ENCODE results near the gene ZNF280A. TPM values are rescaled to one million over a fixed set of nuclear protein-coding genes. Genes with fewer than 3 reads are reported as not detected.

ZNF280A gene
- total RNA-seq, 1 experiment from 2014 or later: not detected

- Mint-ChIP-seq H3K27ac (ENCODE audit: unreplicated experiment) (no peak overlapping the region), H3K36me3 (ENCODE audit: insufficient read depth, unreplicated experiment) (no peaks in the 10 kb centered on the region), H3K4me3 (ENCODE audit: low read depth, unreplicated experiment) (no peak overlapping the region), H3K9me3 (ENCODE audit: low read depth, unreplicated experiment) (peaks cover 3% of the 10 kb centered on the region), H3K4me1 (ENCODE audit: low read depth, unreplicated experiment) (no peaks in the 10 kb centered on the region), H3K27me3 (ENCODE audit: unreplicated experiment) (peaks cover 82% of the 10 kb centered on the region)
- BruUV-seq (replicated peaks): no TSS peak
- TF ChIP-seq CTCF (IDR thresholded peaks at IDR 0.05; ENCODE audit: unreplicated experiment): no peak
- CTCF ChIA-PET: interaction anchor here (0.8 to 1.2 kb wide), 3 partner anchors 20 to 419 kb away, joined by 3 to 5 read pairs (median 3); no protein-coding TSS in a partner anchor
- DNase-seq: no peak
- intact Hi-C loops (cut with micrococcal nuclease; ENCODE audit: unreplicated experiment): loop anchor here (5.0 to 10.0 kb wide), 3 partner anchors 113 to 493 kb away; partner anchors contain the start of gene IGLL5
These were observed 55.5 kb downstream of the ZNF280A start for GRCh38 chr22:22464541-22465054.

- Mint-ChIP-seq H3K27me3 (ENCODE audit: unreplicated experiment) (peaks cover 76% of the 10 kb centered on the region), H3K9me3 (ENCODE audit: low read depth, unreplicated experiment) (peaks cover 7% of the 10 kb centered on the region), H3K27ac (ENCODE audit: unreplicated experiment) (no peak overlapping the region), H3K36me3 (ENCODE audit: insufficient read depth, unreplicated experiment) (no peaks in the 10 kb centered on the region), H3K4me3 (ENCODE audit: low read depth, unreplicated experiment) (no peak overlapping the region), H3K4me1 (ENCODE audit: low read depth, unreplicated experiment) (no peaks in the 10 kb centered on the region)
- no TSS peak for BruUV-seq (replicated peaks)
- CTCF ChIA-PET: interaction anchor here (0.8 to 1.2 kb wide), 3 partner anchors 20 to 420 kb away, joined by 3 to 5 read pairs (median 3); no protein-coding TSS in a partner anchor
- peak; percentile 59 for DNase-seq
- peak; percentile 83 for TF ChIP-seq CTCF (IDR thresholded peaks at IDR 0.05; ENCODE audit: unreplicated experiment)
- intact Hi-C loops (cut with micrococcal nuclease; ENCODE audit: unreplicated experiment): loop anchor here (5.0 to 10.0 kb wide), 3 partner anchors 113 to 493 kb away; partner anchors contain the start of gene IGLL5
These were observed 56.1 kb downstream of the ZNF280A start for GRCh38 chr22:22463855-22464540.

Other genes with a start within 250 kb of the ZNF280A start
- 4.0 and 4.6 TPM in 2 replicates for gene ZNF280B, start 11.5 kb downstream of the ZNF280A start, total RNA-seq (2022)
- 2.6 and 5.1 TPM in 2 replicates for gene PRAME, start 39.0 kb upstream of the ZNF280A start, total RNA-seq (2022)
- not detected in 2 replicates for gene GGTLC2, start 124.3 kb upstream of the ZNF280A start, total RNA-seq (2022)

Measured in Calu3 (cell line).